ENCODE results near the gene PHLPP2. TPM values are rescaled to one million over a fixed set of nuclear protein-coding genes. Genes with fewer than 3 reads are reported as not detected.
A peak's percentile ranks its signal among the peaks of the same experiment; 100 is the strongest.
"Not testable (repeated sequence)": the region's sequence is repeated elsewhere in the genome, so short reads cannot be mapped to it uniquely, and the experiment has no call there.

PHLPP2 gene
- total RNA-seq, 2 donors from 2014 or later: 9.9 to 13.3 TPM

DNA sequence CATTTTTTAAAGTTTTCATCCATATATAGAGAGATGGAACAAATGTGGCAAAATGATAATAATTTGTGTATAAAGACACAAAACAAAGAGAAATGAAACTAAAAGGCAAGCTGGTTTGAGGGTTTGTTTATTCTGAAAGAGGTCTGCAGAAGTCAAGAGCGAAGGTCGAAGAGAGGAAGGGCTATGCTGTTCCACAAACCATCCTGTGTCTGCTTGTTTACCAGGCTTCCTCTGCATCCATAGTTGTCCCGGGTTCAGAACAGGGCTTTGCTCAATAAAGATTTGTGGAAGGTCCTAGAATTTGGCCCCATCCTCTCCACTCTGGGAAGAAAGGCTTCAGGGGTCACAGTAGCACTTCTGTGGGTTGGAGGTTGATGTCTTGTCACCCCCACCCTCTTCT lies 100.9 kb downstream of the PHLPP2 start:
- Mint-ChIP-seq H3K27me3 (ENCODE audit: low read depth) (peaks cover 13% of the 10 kb centered on the region), H3K4me3 (no peak overlapping the region), H3K4me1 (ENCODE audit: low read depth) (peaks cover 9% of the 10 kb centered on the region), H3K36me3 (ENCODE audit: insufficient read depth in 2 of 2) (no peaks in the 10 kb centered on the region), H3K27ac (no peak overlapping the region), H3K9me3 (peaks cover 0 to 1% of the 10 kb centered on the region in 2 donors)
- DNase-seq (no peak), ATAC-seq (replicated peaks in 1 of 2) (no peak)

DNA sequence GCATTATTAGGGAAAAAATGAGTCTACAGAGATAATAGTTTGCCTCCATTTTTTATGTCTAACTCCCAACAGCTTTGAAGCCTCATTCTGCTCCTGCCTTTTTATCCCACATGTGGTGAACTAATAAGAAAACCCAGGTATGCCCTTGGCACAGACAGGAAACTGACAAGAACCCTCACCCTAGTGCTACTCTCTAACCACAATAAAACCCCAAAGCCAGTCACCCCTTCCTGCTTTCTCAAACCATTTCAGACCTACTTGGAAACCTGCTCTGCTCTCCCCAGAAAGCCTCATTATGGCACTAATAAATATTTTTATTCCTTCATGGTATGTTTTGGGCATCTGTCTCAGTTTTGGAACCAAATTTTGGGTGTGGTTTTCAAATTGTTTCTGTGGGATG lies 102.4 kb downstream of the PHLPP2 start:
- Mint-ChIP-seq H3K4me3 (no peak overlapping the region), H3K4me1 (ENCODE audit: low read depth) (peaks cover 9% of the 10 kb centered on the region), H3K27me3 (ENCODE audit: low read depth) (peaks cover 5% of the 10 kb centered on the region), H3K9me3 (peaks cover 0 to 1% of the 10 kb centered on the region in 2 donors), H3K36me3 (ENCODE audit: insufficient read depth in 2 of 2) (no peaks in the 10 kb centered on the region), H3K27ac (peak overlapping the region; percentile 9)
- DNase-seq (no peak), ATAC-seq (replicated peaks in 1 of 2) (peak; percentile 44 to 55)

DNA sequence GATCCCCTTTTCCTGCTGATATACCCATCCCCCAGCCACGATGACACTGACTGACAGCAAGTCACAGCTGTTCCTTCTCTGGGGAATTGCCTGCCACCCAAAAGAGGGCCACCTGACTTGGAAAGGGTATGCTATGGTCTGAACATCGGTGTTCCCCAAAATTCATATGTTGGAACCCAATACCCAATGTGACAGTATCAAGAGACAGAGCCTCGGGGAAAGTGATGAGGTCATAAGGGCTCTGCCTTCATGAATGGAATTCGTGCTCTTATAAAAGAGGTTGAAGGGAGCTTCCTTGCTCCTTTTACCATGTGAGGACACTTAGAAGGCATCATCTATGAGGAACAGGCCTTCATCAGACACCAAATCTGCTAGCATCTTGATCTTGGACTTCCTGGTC lies 106.1 kb downstream of the PHLPP2 start:
- peaks cover 0 to 1% of the 10 kb centered on the region in 2 donors for H3K9me3 Mint-ChIP-seq
- H3K27me3 Mint-ChIP-seq (ENCODE audit: low read depth): peaks cover 7% of the 10 kb centered on the region
- ATAC-seq (replicated peaks in 1 of 2) (no peak), DNase-seq (no peak)
- H3K36me3 Mint-ChIP-seq (ENCODE audit: insufficient read depth in 2 of 2): no peaks in the 10 kb centered on the region
- no peak overlapping the region for H3K27ac Mint-ChIP-seq
- no peak overlapping the region for H3K4me3 Mint-ChIP-seq
- H3K4me1 Mint-ChIP-seq (ENCODE audit: low read depth): peaks cover 9% of the 10 kb centered on the region

DNA sequence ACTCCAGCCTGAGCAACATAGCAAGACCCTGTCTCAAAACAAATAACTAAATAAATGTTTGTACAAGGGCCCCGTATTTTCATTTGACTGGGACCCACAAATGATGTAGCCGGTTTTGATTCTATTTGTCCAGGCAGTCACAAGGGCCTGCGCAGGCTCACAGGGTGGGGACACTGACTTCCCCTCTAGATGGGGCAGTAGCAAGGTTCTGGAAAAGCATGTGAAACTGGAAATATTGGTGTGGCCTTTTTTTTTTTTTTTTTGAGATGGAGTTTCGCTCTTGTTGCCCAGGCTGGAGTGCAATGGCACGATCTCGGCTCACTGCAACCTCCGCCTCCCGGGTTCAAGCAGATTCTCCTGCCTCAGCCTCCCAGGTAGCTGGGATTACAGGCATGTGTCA lies 109.5 kb downstream of the PHLPP2 start:
- not testable (repeated sequence) for H3K9me3 Mint-ChIP-seq; H3K36me3 Mint-ChIP-seq (ENCODE audit: insufficient read depth in 2 of 2); H3K4me1 Mint-ChIP-seq (ENCODE audit: low read depth); H3K4me3 Mint-ChIP-seq; DNase-seq; H3K27ac Mint-ChIP-seq; ATAC-seq (replicated peaks in 1 of 2)
- H3K27me3 Mint-ChIP-seq (ENCODE audit: low read depth): peaks cover 35% of the 10 kb centered on the region

DNA sequence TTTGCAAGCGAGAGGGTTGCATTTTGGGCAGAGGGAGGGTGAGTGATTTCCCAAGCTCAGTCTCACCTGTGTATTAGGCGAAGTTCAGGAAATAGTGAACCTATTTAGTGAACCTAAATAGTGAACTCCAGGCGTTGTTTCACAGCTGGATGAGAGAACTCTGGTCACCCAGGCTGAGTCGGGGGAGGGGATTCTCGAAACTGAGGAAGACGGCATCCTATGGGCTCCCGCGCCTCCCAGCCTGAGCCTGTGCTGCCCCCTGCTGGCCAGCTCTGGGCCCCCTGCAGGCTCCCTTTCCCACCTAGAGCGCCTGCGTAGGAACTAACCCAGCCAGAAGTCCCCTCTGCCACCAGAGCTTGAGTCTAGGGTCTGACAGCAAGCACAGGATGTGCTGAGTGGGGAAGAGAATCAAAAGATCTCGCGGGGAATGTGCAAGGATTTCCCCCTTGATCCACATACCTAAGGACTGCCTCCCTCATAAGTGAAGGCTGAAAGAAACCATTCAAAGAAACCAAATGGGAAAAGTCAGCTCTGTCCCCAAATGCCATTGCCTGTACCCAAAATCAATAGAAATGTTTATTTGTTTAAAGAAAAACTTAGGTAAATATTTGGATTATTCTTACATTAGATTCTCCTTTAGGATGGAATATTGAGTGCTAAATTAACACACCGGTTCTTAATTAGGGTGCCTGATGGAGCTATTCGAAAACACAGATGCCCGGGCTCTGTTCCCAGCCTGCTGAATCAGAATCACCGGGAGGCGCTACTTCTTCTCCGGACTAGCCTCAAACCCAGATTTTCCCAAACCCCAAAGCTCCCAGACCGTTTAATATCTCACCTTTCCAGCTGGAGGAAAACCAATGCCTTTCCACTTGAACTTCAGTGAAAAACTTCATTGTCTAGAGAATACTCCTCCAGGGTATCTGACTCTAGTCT lies 113.3 kb downstream of the PHLPP2 start:
- H3K4me3 Mint-ChIP-seq: peak overlapping the region in 1 of 2 donors; percentile 33

DNA sequence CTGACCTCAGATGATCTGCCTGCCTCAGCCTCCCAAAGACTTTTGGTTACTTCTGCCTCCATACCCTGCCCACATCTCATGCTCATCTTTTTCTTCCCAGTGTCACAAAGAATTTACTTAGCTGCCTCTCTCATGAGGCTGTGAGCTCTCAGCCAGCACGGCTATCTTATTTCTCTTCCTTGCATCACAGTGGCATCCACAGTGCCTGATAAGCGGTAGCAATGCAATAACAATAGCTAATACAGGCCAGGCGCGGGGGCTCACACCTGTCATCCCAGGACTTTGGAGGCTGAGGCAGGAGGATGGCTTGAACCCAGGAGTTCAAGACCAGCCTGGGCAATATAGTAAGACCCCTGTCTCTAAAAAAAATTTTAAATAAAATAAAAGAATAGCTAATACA lies 114.1 kb downstream of the PHLPP2 start:
- H3K4me3 Mint-ChIP-seq: no peak overlapping the region
- H3K36me3 Mint-ChIP-seq (ENCODE audit: insufficient read depth in 2 of 2): no peaks in the 10 kb centered on the region
- H3K27ac Mint-ChIP-seq: no peak overlapping the region
- peaks cover 21% of the 10 kb centered on the region for H3K4me1 Mint-ChIP-seq (ENCODE audit: low read depth)
- H3K9me3 Mint-ChIP-seq: no peaks in the 10 kb centered on the region
- DNase-seq (no peak), ATAC-seq (replicated peaks in 1 of 2) (no peak)
- peaks cover 29% of the 10 kb centered on the region for H3K27me3 Mint-ChIP-seq (ENCODE audit: low read depth)

More for the DNA sequence above, 113.3 kb downstream of the PHLPP2 start:
- Mint-ChIP-seq H3K27ac (no peak overlapping the region), H3K4me1 (ENCODE audit: low read depth) (peaks cover 21% of the 10 kb centered on the region), H3K9me3 (no peaks in the 10 kb centered on the region), H3K36me3 (ENCODE audit: insufficient read depth in 2 of 2) (no peaks in the 10 kb centered on the region), H3K27me3 (ENCODE audit: low read depth) (peaks cover 29% of the 10 kb centered on the region)
- DNase-seq (peak; percentile 85 to 88), ATAC-seq (replicated peaks in 1 of 2) (peak; percentile 77 to 78)

DNA sequence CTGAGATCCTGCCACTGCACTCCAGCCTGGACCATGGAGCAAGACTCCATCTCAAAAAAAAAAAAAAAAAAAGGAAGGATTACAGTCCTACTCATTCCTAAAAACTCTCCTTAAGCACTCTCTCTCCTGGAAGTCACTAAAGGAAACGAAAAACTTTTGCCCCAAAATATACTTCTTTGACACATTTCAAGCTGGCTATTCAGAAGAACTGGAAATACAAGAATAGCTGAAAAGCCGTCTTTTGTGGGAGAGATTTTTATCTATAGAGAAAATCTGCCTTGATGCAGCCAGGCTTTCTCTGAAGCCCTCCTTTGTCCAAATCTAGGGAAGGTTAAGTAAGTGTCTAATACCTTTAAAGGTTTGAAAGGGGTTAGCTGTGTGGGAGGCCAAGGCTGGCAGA lies 115.4 kb downstream of the PHLPP2 start:
- no peak overlapping the region for H3K4me3 Mint-ChIP-seq
- H3K9me3 Mint-ChIP-seq: no peaks in the 10 kb centered on the region
- no peaks in the 10 kb centered on the region for H3K36me3 Mint-ChIP-seq (ENCODE audit: insufficient read depth in 2 of 2)
- H3K4me1 Mint-ChIP-seq (ENCODE audit: low read depth): peaks cover 21% of the 10 kb centered on the region
- peaks cover 29% of the 10 kb centered on the region for H3K27me3 Mint-ChIP-seq (ENCODE audit: low read depth)
- H3K27ac Mint-ChIP-seq: no peak overlapping the region
- no peak for ATAC-seq (replicated peaks in 1 of 2)
- no peak for DNase-seq

DNA sequence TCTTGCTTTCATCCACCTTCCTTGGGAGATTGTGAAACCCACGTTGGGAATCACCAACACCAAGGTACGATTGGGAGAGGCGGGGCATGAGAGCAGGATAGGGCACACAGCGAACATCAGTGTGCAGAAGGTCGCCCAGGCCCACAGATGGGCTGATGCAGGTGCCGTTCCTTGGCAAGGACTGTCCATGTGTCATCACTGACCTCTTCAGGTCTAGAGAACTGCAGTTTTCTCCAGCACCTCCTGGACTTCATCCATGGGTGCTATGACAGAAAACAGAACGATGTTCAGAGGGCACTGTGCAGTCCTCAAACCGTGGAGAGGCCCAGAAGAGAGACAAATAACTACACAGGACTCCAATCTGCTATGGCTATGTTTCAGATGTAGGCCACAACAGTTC lies 123.7 kb downstream of the PHLPP2 start:
- Mint-ChIP-seq H3K27ac (no peak overlapping the region), H3K9me3 (no peaks in the 10 kb centered on the region), H3K36me3 (ENCODE audit: insufficient read depth in 2 of 2) (no peaks in the 10 kb centered on the region), H3K4me3 (no peak overlapping the region), H3K27me3 (ENCODE audit: low read depth) (peaks cover 8% of the 10 kb centered on the region), H3K4me1 (ENCODE audit: low read depth) (no peaks in the 10 kb centered on the region)
- no peak for DNase-seq
- ATAC-seq (replicated peaks in 1 of 2): no peak

DNA sequence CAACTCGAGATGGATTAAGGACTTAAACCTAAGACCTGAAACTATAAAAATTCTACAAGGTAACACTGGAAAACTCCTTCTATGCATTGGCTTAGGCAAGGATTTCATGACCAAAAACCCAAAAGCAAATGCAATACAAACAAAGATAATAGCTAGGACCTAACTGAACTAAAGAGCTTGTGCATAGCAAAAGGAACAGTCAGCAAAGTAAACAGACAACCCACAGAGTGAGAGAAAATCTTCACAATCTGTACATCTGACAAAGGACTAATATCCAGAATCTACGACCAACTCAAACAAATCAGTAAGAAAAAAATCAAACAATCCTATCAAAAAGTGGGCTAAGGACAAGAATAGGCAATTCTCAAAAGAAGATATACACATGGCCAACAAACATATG lies 126.1 kb downstream of the PHLPP2 start:
- not testable (repeated sequence) for DNase-seq; H3K4me3 Mint-ChIP-seq; H3K36me3 Mint-ChIP-seq (ENCODE audit: insufficient read depth in 2 of 2); H3K27ac Mint-ChIP-seq; H3K4me1 Mint-ChIP-seq (ENCODE audit: low read depth); H3K9me3 Mint-ChIP-seq; ATAC-seq (replicated peaks in 1 of 2)
- peaks cover 15% of the 10 kb centered on the region for H3K27me3 Mint-ChIP-seq (ENCODE audit: low read depth)

DNA sequence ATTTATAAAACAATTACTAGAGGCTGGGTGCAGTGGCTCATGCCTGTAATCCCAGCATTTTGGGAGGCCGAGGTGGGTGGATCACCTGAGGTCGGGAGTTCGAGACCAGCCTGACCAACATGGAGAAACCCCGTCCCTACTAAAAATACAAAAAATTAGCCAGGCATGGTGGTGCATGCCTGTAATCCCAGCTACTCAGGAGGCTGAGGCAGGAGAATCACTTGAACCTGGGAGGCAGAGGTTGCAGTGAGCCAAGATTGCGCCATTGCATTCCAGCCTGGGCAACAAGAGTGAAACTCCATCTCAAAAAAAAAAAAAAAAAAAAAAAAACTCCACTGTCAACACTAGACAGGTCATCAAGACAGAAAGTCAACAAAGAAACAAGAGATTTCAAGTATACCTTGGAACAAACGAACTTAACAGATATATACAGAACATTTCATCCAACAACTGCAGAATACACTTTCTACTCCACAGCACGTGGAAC lies 129.1 kb downstream of the PHLPP2 start:
- ATAC-seq (replicated peaks in 1 of 2); H3K4me3 Mint-ChIP-seq; H3K36me3 Mint-ChIP-seq (ENCODE audit: insufficient read depth in 2 of 2); H3K4me1 Mint-ChIP-seq (ENCODE audit: low read depth); DNase-seq; H3K9me3 Mint-ChIP-seq; H3K27ac Mint-ChIP-seq: not testable (repeated sequence)
- peaks cover 37% of the 10 kb centered on the region for H3K27me3 Mint-ChIP-seq (ENCODE audit: low read depth)

Other genes with a start within 250 kb of the PHLPP2 start
- 1 to 10 TPM; 4.5 to 4.9 TPM for gene ZNF19, start 235.4 kb downstream of the PHLPP2 start, total RNA-seq
- gene CHST4, start 198.3 kb downstream of the PHLPP2 start, total RNA-seq: not detected
- gene TAT, start 147.6 kb downstream of the PHLPP2 start, total RNA-seq: not detected
- not detected for gene MARVELD3, start 98.5 kb downstream of the PHLPP2 start, total RNA-seq
- gene AP1G1, start 84.1 kb upstream of the PHLPP2 start, total RNA-seq: 10 to 100 TPM; 83.2 to 87.0 TPM
- gene ATXN1L, start 121.3 kb upstream of the PHLPP2 start, total RNA-seq: 10 to 100 TPM; 21.7 to 25.8 TPM
- gene ZNF821, start 159.5 kb upstream of the PHLPP2 start, total RNA-seq: 10 to 100 TPM; 12.7 to 15.4 TPM
- gene IST1, start 170.8 kb upstream of the PHLPP2 start, total RNA-seq: 100 to 1,000 TPM; 190 to 194 TPM